Measurements from ENCODE around the gene PRCD.
"Not testable (repeated sequence)": the region's sequence is repeated elsewhere in the genome, so short reads cannot be mapped to it uniquely, and the experiment has no call there.

The PRCD gene

DNA sequence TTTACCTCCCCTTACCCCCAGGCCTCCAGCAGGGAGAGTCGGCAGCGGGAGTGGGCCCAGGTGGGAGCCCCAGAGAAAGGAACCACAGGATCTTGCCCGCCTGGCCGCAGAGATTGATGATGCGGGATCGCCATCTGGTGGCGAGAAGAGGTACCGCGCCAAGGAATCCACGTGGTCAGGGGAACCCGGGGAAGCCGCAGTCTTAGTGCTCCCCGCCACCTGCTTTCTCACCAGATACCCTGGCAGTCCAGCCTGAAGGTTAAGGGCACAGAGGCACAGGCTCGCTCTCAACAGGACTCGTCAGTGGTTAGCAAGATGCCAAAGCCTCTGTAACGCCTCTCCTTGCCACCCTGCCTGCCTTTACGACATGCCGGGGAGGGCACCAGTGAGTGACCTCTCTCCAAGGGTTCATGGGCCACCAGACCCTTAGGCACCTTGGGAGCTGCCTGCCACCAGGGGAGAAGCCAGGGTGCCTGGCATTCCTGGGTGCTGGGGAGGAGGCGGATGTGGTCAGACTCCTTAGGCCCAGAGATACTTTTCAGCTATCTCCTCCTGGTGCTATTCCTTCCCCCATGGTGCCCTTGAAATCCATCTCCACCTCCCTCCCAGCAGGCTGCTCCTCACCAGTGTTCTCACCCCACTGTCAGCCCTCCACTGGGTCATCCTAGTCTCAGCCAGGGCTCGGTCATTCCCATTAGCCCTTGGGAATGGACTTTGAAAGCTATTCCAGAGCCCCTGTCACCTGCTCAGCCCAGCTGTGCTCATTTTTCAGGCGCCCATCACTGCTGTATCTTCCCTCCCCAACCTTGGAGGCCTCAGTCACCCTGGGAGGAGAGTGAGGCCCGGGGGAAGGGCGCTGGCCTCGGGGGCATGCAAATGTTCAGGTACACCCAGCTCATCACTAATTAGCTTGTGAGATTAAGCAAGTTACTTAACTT, 33.2 kb upstream of the PRCD start:
- H3K9me3 ChIP-seq (ENCODE audit: control insufficient read depth, low read length): no peaks in the 10 kb centered on the region
- no peaks in the 10 kb centered on the region for H3K27me3 ChIP-seq (replicated peaks; ENCODE audit: control insufficient read depth, insufficient read depth, low read length, poor library complexity, severe bottlenecking)
- no peaks in the 10 kb centered on the region for H3K36me3 ChIP-seq (ENCODE audit: control insufficient read depth, insufficient read depth, low read length)
- no peak overlapping the region for H3K27ac ChIP-seq (ENCODE audit: insufficient read depth, low read length, poor library complexity, severe bottlenecking)
- DNase-seq: peak; percentile 77 to 81 (median 81)
- H3K4me1 ChIP-seq (ENCODE audit: control insufficient read depth, insufficient read depth, low read length, poor library complexity, severe bottlenecking): peaks cover 9% of the 10 kb centered on the region
- no peak overlapping the region for H3K4me3 ChIP-seq (ENCODE audit: insufficient read depth, low read depth, low read length, poor library complexity, severe bottlenecking)

DNA sequence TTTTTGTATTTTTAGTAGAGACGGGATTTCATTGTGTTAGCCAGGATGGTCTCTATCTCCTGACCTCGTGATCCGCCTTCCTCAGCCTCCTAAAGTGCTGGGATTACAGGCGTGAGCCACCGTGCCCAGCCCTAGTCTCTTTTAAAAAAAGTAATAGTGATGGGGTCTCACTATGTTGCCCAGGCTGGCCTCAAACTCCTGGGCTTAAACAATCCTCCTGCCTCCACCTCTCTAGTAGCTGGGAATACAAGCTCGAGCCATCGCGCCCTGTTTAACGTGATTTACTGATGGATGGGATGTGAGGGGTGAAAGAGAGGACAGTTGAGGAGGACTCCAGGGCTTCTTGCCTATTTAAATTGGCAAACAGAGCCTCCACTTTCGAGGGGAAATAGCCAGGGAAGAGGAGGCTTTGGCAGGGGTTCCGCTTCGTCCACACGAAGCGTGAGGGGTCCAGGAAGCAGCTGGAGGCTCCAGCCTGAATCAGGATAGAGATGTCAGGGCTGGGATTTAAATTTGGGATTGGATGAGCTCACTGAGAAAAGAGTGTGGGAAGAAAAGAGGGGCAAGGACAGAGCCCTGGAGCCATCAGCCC, 31.3 kb upstream of the PRCD start:
- H3K4me3 ChIP-seq (ENCODE audit: insufficient read depth, low read depth, low read length, poor library complexity, severe bottlenecking); H3K36me3 ChIP-seq (ENCODE audit: control insufficient read depth, insufficient read depth, low read length); H3K27me3 ChIP-seq (replicated peaks; ENCODE audit: control insufficient read depth, insufficient read depth, low read length, poor library complexity, severe bottlenecking); DNase-seq; H3K4me1 ChIP-seq (ENCODE audit: control insufficient read depth, insufficient read depth, low read length, poor library complexity, severe bottlenecking); H3K9me3 ChIP-seq (ENCODE audit: control insufficient read depth, low read length); H3K27ac ChIP-seq (ENCODE audit: insufficient read depth, low read length, poor library complexity, severe bottlenecking): not testable (repeated sequence)

DNA sequence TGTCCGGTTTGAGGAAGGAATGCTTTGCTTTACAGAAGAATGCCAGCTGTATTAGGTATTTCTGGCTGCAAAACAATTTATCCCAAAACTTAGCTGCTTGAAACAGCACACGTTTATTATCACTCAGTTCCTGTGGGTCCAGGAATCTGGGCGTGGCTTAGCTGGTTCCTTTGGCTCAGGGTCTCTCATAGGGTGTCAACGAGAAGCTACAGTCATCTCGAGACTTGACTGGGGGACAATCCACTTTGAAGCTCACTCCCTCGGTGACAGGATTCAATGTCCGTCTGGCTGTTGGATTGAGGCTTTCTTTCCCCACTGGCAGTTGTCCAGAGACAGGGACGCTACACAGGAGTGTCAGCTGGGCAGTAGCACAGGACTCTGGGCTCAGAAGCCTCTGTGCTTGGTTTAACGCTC, 29.0 kb upstream of the PRCD start:
- no peak for DNase-seq
- no peaks in the 10 kb centered on the region for H3K27me3 ChIP-seq (replicated peaks; ENCODE audit: control insufficient read depth, insufficient read depth, low read length, poor library complexity, severe bottlenecking)
- H3K4me3 ChIP-seq (ENCODE audit: insufficient read depth, low read depth, low read length, poor library complexity, severe bottlenecking): no peak overlapping the region
- no peak overlapping the region for H3K27ac ChIP-seq (ENCODE audit: insufficient read depth, low read length, poor library complexity, severe bottlenecking)
- peaks cover 19% of the 10 kb centered on the region for H3K4me1 ChIP-seq (ENCODE audit: control insufficient read depth, insufficient read depth, low read length, poor library complexity, severe bottlenecking)
- H3K9me3 ChIP-seq (ENCODE audit: control insufficient read depth, low read length): no peaks in the 10 kb centered on the region
- no peaks in the 10 kb centered on the region for H3K36me3 ChIP-seq (ENCODE audit: control insufficient read depth, insufficient read depth, low read length)

DNA sequence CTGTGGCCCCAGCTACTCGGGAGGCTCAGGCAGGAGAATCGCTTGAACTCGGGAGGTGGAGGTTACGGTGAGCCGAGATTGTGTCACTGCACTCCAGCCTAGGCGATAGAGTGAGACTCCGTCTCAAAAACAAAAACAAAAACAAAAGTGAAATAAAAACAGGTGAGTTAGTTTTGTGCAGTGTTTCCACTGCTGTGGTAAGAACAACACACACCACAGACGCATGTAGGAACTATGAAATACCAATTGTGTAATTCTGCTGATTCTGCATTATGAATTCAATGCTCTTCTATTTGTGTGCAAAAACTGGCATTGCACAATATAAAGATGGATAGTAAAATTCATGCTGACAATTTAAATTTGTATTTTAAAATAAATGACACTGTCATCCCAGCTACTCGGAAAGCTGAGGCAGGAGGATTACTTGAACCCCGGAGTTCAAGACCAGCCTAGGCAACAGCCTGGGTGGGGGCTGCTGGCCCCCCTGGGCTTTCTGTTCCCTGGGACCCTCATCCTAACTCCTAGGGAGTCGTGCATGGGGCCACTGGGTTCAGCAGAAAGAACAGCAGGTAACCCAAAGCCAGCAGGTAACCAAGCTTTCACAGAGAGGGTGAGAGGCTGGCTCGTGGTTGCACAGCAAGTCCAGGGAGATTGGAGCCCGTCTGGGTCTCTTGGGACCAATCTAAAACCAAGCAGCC, 28.0 kb upstream of the PRCD start:
- H3K4me3 ChIP-seq (ENCODE audit: insufficient read depth, low read depth, low read length, poor library complexity, severe bottlenecking): no peak overlapping the region
- H3K27ac ChIP-seq (ENCODE audit: insufficient read depth, low read length, poor library complexity, severe bottlenecking): no peak overlapping the region
- no peaks in the 10 kb centered on the region for H3K27me3 ChIP-seq (replicated peaks; ENCODE audit: control insufficient read depth, insufficient read depth, low read length, poor library complexity, severe bottlenecking)
- no peaks in the 10 kb centered on the region for H3K36me3 ChIP-seq (ENCODE audit: control insufficient read depth, insufficient read depth, low read length)
- no peak for DNase-seq
- H3K9me3 ChIP-seq (ENCODE audit: control insufficient read depth, low read length): no peaks in the 10 kb centered on the region
- H3K4me1 ChIP-seq (ENCODE audit: control insufficient read depth, insufficient read depth, low read length, poor library complexity, severe bottlenecking): peaks cover 24% of the 10 kb centered on the region

DNA sequence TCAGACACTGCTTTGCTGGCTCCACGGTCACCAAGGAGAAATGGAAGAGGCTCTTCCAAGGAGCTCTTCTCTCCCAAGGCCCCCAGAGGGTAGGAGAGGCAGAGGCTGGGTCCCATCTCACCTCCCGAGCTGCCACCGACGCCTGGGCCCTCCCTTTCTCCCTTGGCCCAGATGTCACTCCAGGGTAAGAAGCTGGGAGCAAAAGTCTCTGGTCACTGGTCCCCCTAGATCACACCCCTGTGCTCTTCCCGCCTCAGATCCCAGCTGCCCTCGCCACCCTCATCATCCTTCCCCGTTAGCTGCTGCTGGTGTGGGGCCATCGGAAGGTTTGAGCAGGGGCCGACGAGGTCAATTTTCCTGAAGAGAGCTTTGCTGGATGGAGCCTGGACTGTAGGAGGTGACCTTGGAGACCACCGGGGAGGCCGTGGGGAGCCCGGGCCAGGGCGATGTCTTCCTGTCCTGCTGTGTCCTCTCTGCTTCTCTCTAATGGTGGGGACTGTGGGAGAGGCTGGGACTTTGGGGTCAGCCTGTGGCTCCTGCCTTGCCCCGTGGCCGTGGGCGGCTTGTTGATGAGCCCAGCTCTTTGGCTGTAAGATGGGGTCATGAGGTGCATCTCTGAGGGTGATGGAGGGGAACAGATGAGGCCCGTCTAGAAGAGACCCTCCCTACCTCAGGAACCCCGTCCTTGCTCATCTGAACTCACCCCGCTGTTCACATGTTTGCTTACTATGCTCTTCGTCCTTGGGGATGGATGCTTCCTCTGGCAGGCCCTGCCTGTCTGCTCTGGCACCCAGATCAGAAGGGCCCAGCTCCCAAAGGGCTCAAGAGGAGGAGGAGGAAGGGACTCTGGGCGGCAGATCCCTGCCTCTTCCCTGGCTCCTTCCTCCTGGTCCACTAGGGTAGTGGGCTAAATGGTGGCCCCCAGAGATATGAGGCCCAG, 27.2 kb upstream of the PRCD start:
- no peaks in the 10 kb centered on the region for H3K27me3 ChIP-seq (replicated peaks; ENCODE audit: control insufficient read depth, insufficient read depth, low read length, poor library complexity, severe bottlenecking)
- H3K4me3 ChIP-seq (ENCODE audit: insufficient read depth, low read depth, low read length, poor library complexity, severe bottlenecking): no peak overlapping the region
- H3K9me3 ChIP-seq (ENCODE audit: control insufficient read depth, low read length): no peaks in the 10 kb centered on the region
- no peak for DNase-seq
- peaks cover 33% of the 10 kb centered on the region for H3K4me1 ChIP-seq (ENCODE audit: control insufficient read depth, insufficient read depth, low read length, poor library complexity, severe bottlenecking)
- H3K27ac ChIP-seq (ENCODE audit: insufficient read depth, low read length, poor library complexity, severe bottlenecking): no peak overlapping the region
- H3K36me3 ChIP-seq (ENCODE audit: control insufficient read depth, insufficient read depth, low read length): no peaks in the 10 kb centered on the region

DNA sequence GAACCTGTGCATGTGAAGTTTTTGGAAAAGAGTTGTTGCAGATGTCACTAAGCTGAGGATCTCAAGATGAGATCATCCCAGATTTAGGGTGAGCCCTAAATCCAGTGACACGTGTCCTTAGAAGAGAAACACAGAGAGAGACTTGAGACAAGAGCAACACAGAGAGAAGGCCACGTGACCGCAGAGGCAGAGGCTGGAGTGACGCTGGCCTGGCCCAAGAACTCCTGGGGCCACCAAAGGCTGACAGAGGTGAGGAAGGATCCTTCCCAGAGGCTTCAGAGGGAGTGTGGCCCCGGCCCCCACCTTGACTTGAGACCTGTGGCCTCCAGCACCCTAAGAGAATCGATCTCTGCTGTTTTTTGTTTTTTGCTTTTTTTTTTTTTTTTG, 26.5 kb upstream of the PRCD start:
- H3K4me3 ChIP-seq (ENCODE audit: insufficient read depth, low read depth, low read length, poor library complexity, severe bottlenecking): no peak overlapping the region
- H3K4me1 ChIP-seq (ENCODE audit: control insufficient read depth, insufficient read depth, low read length, poor library complexity, severe bottlenecking): peaks cover 39% of the 10 kb centered on the region
- peak overlapping the region; percentile 53 for H3K27ac ChIP-seq (ENCODE audit: insufficient read depth, low read length, poor library complexity, severe bottlenecking)
- H3K27me3 ChIP-seq (replicated peaks; ENCODE audit: control insufficient read depth, insufficient read depth, low read length, poor library complexity, severe bottlenecking): no peaks in the 10 kb centered on the region
- DNase-seq: no peak
- no peaks in the 10 kb centered on the region for H3K9me3 ChIP-seq (ENCODE audit: control insufficient read depth, low read length)
- H3K36me3 ChIP-seq (ENCODE audit: control insufficient read depth, insufficient read depth, low read length): no peaks in the 10 kb centered on the region

DNA sequence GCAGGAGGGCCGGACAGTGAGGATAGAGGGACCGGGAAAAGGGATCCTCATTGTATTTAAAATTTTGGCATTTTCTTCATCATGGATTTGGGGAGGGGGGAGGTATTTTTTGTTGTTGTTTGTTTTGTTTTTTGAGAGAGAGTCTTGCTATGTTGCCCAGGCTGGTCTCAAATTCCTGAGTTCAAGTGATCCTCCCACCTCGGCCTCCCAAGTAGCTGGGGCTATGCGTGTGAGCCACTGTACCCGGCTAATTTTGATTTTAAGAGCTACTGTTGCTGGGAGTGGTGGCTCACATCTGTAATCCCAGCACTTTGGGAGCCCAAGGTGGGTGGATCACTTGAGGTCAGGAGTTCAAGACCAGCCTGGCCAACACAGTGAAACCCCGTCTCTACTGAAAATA, 25.5 kb upstream of the PRCD start:
- not testable (repeated sequence) for H3K27me3 ChIP-seq (replicated peaks; ENCODE audit: control insufficient read depth, insufficient read depth, low read length, poor library complexity, severe bottlenecking); H3K36me3 ChIP-seq (ENCODE audit: control insufficient read depth, insufficient read depth, low read length); H3K9me3 ChIP-seq (ENCODE audit: control insufficient read depth, low read length); H3K4me3 ChIP-seq (ENCODE audit: insufficient read depth, low read depth, low read length, poor library complexity, severe bottlenecking); DNase-seq
- Histone ChIP-seq H3K4me1 (ENCODE audit: control insufficient read depth, insufficient read depth, low read length, poor library complexity, severe bottlenecking) (peaks cover 40% of the 10 kb centered on the region), H3K27ac (ENCODE audit: insufficient read depth, low read length, poor library complexity, severe bottlenecking) (peak overlapping the region; percentile 53)

DNA sequence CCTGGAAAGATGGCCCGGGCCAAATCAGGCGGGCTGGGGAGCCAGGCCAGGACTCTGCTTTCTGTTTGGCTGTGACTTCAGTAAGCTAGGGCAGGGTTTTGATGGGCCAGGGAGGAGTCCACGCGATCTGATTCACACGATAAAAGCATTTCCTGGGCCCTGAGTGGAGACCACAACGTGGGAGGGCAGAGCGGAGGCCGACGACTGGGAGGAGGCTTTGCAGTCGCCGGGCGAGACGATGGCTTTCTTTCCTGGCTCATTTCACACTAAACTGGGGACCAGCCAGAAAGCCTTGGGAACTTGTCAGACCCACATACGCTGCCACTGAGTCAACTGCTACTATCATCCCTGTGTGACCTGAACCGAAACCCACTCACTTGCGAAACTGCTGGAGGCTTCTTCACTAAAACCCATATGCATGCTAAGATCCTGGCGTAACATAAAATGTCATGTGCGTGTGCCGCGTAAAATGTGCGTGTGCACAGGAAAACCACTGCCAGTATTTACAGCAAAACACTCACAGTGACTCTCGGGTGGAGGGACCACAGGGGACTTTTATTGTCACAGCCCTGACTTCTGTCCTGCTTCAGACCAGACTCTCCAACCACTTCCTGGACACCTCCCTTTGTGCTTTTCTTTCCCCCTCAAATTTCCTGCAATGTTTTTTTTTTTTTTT, 24.4 kb upstream of the PRCD start:
- no peaks in the 10 kb centered on the region for H3K36me3 ChIP-seq (ENCODE audit: control insufficient read depth, insufficient read depth, low read length)
- H3K4me3 ChIP-seq (ENCODE audit: insufficient read depth, low read depth, low read length, poor library complexity, severe bottlenecking): no peak overlapping the region
- H3K27me3 ChIP-seq (replicated peaks; ENCODE audit: control insufficient read depth, insufficient read depth, low read length, poor library complexity, severe bottlenecking): no peaks in the 10 kb centered on the region
- H3K4me1 ChIP-seq (ENCODE audit: control insufficient read depth, insufficient read depth, low read length, poor library complexity, severe bottlenecking): peaks cover 40% of the 10 kb centered on the region
- H3K9me3 ChIP-seq (ENCODE audit: control insufficient read depth, low read length): no peaks in the 10 kb centered on the region
- peak overlapping the region; percentile 90 for H3K27ac ChIP-seq (ENCODE audit: insufficient read depth, low read length, poor library complexity, severe bottlenecking)
- DNase-seq: peak; percentile 79 to 86 (median 82)

DNA sequence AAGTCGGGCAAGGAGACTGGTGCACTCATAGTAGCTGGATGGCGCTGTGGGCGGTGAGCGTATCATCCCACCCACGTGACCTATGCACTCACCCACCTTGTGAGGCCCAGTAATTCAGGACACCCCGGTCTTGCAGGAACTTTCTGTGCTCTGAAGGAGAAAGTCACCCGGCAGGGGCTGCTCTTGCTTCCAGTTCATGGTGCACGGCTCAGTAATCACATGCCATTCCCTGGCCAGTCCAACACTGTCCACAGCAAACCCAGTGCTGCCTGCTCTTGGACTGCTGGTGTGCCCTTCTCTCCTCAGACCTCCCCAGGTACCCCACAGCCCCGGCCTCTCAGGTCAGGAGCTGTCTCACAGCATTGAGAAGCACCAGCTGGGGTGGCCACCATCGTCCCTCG, 22.2 kb upstream of the PRCD start:
- no peak for DNase-seq
- H3K9me3 ChIP-seq (ENCODE audit: control insufficient read depth, low read length): no peaks in the 10 kb centered on the region
- no peak overlapping the region for H3K4me3 ChIP-seq (ENCODE audit: insufficient read depth, low read depth, low read length, poor library complexity, severe bottlenecking)
- no peaks in the 10 kb centered on the region for H3K36me3 ChIP-seq (ENCODE audit: control insufficient read depth, insufficient read depth, low read length)
- no peaks in the 10 kb centered on the region for H3K27me3 ChIP-seq (replicated peaks; ENCODE audit: control insufficient read depth, insufficient read depth, low read length, poor library complexity, severe bottlenecking)
- peak overlapping the region; percentile 90 for H3K27ac ChIP-seq (ENCODE audit: insufficient read depth, low read length, poor library complexity, severe bottlenecking)
- peaks cover 40% of the 10 kb centered on the region for H3K4me1 ChIP-seq (ENCODE audit: control insufficient read depth, insufficient read depth, low read length, poor library complexity, severe bottlenecking)

Data from effector memory CD4-positive, alpha-beta T cell (primary cell).